ENCODE data around the gene HOTAIR.

Gene HOTAIR

DNA sequence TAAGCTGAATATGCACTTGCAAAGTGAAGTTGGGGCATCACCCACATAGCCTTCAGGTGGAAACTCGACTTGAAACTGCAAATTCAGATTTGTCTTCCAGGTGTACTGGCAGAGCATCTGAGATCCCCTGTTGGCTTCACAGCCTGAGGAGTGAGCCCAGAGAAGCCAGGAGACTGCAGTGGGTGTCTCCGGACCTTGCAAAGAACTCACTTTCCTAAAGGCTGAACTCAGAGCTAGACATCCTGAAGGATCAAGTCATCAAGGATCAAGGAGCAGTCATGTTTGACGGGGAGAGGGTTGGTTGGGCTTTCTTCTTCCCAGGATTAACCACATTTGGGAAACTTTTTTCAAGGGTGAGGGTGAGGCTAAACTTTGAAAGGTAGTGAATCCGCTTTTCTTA is 45.2 kb downstream of the HOTAIR start:
- Histone ChIP-seq H3K4me1 (ENCODE audit: control insufficient read depth in 1 of 2, insufficient read depth in 1 of 2, low read depth in 1 of 2, low read length in 1 of 2) (no peaks in the 10 kb centered on the region), H3K9me3 (no peaks in the 10 kb centered on the region), H3K27ac (no peak overlapping the region), H3K27me3 (peaks cover 100% of the 10 kb centered on the region), H3K4me3 (ENCODE audit: low read depth in 1 of 2, low read length in 1 of 2) (no peak overlapping the region), H3K36me3 (no peaks in the 10 kb centered on the region)
- TF ChIP-seq, protein P1, sequence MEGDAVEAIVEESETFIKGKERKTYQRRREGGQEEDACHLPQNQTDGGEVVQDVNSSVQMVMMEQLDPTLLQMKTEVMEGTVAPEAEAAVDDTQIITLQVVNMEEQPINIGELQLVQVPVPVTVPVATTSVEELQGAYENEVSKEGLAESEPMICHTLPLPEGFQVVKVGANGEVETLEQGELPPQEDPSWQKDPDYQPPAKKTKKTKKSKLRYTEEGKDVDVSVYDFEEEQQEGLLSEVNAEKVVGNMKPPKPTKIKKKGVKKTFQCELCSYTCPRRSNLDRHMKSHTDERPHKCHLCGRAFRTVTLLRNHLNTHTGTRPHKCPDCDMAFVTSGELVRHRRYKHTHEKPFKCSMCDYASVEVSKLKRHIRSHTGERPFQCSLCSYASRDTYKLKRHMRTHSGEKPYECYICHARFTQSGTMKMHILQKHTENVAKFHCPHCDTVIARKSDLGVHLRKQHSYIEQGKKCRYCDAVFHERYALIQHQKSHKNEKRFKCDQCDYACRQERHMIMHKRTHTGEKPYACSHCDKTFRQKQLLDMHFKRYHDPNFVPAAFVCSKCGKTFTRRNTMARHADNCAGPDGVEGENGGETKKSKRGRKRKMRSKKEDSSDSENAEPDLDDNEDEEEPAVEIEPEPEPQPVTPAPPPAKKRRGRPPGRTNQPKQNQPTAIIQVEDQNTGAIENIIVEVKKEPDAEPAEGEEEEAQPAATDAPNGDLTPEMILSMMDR (IDR thresholded peaks at IDR 0.05) = no peak

DNA sequence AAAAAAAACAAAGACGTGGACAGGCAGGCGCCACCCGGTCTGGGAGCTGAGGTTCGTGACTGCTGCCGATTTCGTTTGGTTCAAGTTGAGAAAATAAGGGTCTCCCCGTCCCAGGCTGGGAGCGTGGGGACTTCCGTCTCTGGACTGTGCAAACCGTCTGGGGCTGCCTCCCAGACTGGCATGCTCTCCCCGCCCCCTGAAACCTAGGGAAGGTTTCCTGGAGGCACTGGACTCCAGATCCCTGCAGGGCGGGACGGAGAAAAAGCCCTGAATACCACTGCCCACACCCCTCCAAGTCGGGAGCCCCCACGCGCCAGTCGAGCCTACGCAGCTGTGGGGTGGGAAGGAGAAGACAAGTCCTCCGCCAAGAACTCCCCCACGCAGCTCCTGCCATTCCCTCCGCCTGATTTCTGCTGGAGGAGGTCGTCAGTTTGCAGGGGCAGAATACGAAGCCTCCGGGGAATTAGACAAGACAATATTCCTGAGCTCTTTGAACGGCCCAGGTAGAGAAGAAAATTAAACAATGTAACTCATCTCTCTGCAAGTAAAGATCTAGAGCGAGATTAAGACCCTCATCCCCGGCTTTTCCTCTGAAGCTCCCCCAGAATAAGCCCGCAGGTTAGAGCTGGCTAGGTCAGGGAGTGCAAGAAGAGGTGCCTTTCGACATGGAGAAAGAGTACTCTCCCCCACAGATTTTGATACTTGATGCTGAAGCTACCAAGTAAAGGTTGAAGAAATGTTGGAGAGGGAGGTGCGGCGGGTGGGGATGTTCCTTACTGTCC is 46.5 kb downstream of the HOTAIR start:
- Histone ChIP-seq H3K27ac (no peak overlapping the region), H3K4me1 (ENCODE audit: control insufficient read depth in 1 of 2, insufficient read depth in 1 of 2, low read depth in 1 of 2, low read length in 1 of 2) (no peaks in the 10 kb centered on the region), H3K9me3 (no peaks in the 10 kb centered on the region), H3K36me3 (no peaks in the 10 kb centered on the region), H3K27me3 (peaks cover 100% of the 10 kb centered on the region), H3K4me3 (ENCODE audit: low read depth in 1 of 2, low read length in 1 of 2) (no peak overlapping the region)
- TF ChIP-seq, protein P1 (IDR thresholded peaks at IDR 0.05) = no peak

DNA sequence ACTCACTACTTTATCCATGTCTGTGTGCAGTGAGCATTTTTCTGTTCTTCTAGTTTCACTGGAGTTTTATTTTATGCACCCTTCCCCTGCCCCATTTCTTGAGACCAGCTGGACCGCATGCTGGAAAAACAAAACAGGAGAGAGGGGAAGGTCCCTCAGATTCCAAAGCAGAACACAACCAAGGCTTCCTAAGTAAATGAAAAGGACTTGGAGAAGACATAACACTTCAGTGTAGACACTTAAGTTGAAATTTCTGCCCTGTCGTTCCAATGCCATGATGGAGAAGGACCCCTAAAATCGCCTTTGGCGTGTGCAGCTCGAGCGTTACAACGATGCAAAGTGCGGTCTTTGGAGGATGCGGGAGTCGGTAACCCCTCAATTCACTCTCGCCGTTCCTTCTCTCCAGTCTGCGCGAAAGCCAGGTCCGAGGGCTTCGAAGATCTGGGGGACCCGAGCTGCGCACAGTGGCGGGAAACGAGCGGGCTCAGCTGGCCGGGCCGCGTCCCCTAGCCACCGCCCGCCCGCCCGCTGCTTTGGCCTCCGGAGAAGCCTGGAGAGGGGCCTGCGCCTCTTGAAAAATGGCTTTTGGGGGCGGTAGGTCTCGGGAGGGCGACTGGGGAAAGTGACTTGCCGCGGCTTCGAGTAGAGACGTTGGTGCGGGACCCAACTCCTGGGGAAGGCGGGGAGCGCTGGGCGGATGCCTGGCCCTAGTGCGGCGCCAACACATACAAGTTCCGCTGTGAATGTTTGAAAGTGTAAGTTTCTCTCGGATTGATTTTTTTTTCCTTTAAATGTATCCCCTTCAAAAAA is 47.3 kb downstream of the HOTAIR start:
- no peak overlapping the region for H3K4me3 ChIP-seq (ENCODE audit: low read depth in 1 of 2, low read length in 1 of 2)
- H3K4me1 ChIP-seq (ENCODE audit: control insufficient read depth in 1 of 2, insufficient read depth in 1 of 2, low read depth in 1 of 2, low read length in 1 of 2) = no peaks in the 10 kb centered on the region
- H3K27me3 ChIP-seq = peaks cover 100% of the 10 kb centered on the region
- no peak overlapping the region for H3K27ac ChIP-seq
- TF ChIP-seq, protein P1 (IDR thresholded peaks at IDR 0.05) = no peak
- no peaks in the 10 kb centered on the region for H3K36me3 ChIP-seq
- no peaks in the 10 kb centered on the region for H3K9me3 ChIP-seq

DNA sequence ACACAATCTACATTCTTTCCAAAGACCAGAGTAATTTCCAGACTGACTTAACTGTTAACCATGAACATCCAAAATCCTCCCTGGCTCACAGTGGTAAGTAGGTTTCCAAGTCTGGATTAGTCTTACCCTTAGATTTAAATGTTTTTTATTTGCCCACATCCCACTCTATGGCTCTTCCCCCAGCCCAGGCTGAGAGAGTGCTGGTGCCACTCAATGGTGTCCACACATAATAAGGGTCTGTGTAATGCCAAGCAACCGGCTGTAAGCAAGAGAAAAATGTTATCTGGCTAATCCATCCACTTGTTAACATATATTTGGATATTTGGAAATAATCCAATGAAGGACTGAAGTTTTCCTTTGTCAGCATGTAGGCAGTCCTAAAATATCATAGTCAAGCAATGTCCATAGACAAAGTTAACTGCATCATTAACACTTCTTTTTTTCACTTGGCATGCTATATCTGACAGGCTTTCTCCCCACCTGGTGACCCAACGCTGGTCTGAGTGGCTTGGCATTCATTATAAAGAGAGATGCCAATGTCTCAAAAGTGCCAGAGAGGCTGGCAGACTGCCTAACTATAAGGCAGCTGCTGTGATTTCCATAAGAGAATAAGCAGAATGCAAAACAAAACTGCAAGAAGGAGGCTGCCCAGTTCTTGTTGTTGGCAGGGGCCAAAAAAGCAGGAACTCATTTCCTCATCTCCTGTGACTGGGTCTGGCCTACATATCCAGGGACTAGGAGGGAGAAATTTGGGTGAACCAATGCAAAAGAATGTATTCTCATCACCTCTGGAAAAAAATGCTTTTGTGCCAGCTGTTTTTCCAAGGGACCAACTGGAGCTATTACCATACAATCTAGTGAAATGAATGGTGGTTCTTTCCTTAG is 50.0 kb downstream of the HOTAIR start:
- peaks cover 100% of the 10 kb centered on the region for H3K27me3 ChIP-seq

More for the DNA sequence above, 50.0 kb downstream of the HOTAIR start:
- Histone ChIP-seq H3K4me1 (ENCODE audit: control insufficient read depth in 1 of 2, insufficient read depth in 1 of 2, low read depth in 1 of 2, low read length in 1 of 2) (no peaks in the 10 kb centered on the region), H3K36me3 (no peaks in the 10 kb centered on the region), H3K9me3 (no peaks in the 10 kb centered on the region), H3K27ac (no peak overlapping the region), H3K4me3 (ENCODE audit: low read depth in 1 of 2, low read length in 1 of 2) (no peak overlapping the region)
- TF ChIP-seq, protein P1 (IDR thresholded peaks at IDR 0.05) = no peak

Measured in neutrophil (primary cell).